H1 (cell line): ENCODE results near the gene FGD4. TPM values are rescaled to one million over a fixed set of nuclear protein-coding genes. Genes with fewer than 3 reads are reported as not detected.

Source experiments
- CTCF ChIA-PET: fragments of 300-600 bp; sonication (Branson Sonifier 250); formaldehyde crosslinking; loops from one replicate; lab custom pipeline; 2021; ENCODE audit not compliant: partially characterized antibody; lab: Charles Lee
- POLR2A ChIA-PET: fragments of 300-600 bp; sonication (Branson Sonifier 250); formaldehyde crosslinking; loops from one replicate; lab custom pipeline; 2021; ENCODE audit warnings: inconsistent platforms; ENCODE audit not compliant: partially characterized antibody; lab: Charles Lee
- DNase-seq, 2 experiments: peaks; one replicate each; pipeline versions ENCODE4 v3.0.0 to v3.0.0-alpha.2; 2010 to 2022; ENCODE audit warnings: low spot score in 2 of 2, low read depth in 1 of 2, mixed read lengths in 1 of 2
- FAIRE-seq: peaks from 2 replicates; lab custom pipeline; 2011; peaks lifted over from hg19 to GRCh38; lab: Jason Lieb, UNC
- H2AFZ ChIP-seq: 2 replicates; pipeline ENCODE4 v1.8.1; 2012; ENCODE audit warnings: low read length, inconsistent platforms
- H2AK5ac ChIP-seq: 2 replicates; pipeline ENCODE4 v1.6.1; 2013; ENCODE audit warnings: low read depth, low read length
- H2BK120ac ChIP-seq: replicated peaks from 2 replicates; pipeline ENCODE3; 2013; ENCODE audit warnings: low read depth, low read length, inconsistent platforms
- H2BK12ac ChIP-seq: 2 replicates; pipeline ENCODE4 v1.6.1; 2013; ENCODE audit warnings: low read depth, low read length
- H2BK15ac ChIP-seq: 2 replicates; pipeline ENCODE4 v1.6.1; 2013; ENCODE audit warnings: low read length
- H2BK20ac ChIP-seq: 2 replicates; pipeline ENCODE4 v1.6.1; 2013; ENCODE audit warnings: low read length
- H2BK5ac ChIP-seq: 2 replicates; pipeline ENCODE4 v1.6.1; 2013; ENCODE audit warnings: low read depth, low read length
- H3K14ac ChIP-seq: 2 replicates; pipeline ENCODE4 v1.6.1; 2013; ENCODE audit warnings: inconsistent platforms; ENCODE audit not compliant: insufficient read length
- H3K18ac ChIP-seq: 2 replicates; pipeline ENCODE4 v1.6.1; 2013; ENCODE audit warnings: low read length; ENCODE audit errors: extremely low read depth
- H3K23ac ChIP-seq: 2 replicates; pipeline ENCODE4 v1.6.1; 2013; ENCODE audit warnings: inconsistent platforms; ENCODE audit not compliant: insufficient read length
- H3K23me2 ChIP-seq: 2 replicates; pipeline ENCODE4 v1.6.1; 2013; ENCODE audit warnings: low read depth, low read length
- H3K27ac ChIP-seq: 2 replicates; pipeline ENCODE4 v1.6.1; 2011; ENCODE audit warnings: low read depth, low read length, inconsistent platforms
- H3K27me3 ChIP-seq, 4 experiments: replicated peaks in 1 of 4; 1 replicate in 1 of 4; 2 replicates in 3 of 4; pipeline versions ENCODE4 v1.6.1 to v1.8.1; 2011 to 2013; ENCODE audit warnings: low read length in 3 of 4, mild to moderate bottlenecking in 3 of 4, inconsistent platforms in 2 of 4, mixed read lengths in 2 of 4, moderate library complexity in 1 of 4; ENCODE audit not compliant: control insufficient read depth in 3 of 4, insufficient read depth in 3 of 4; ENCODE audit errors: extremely low read depth in 1 of 4
- H3K36me3 ChIP-seq, 4 experiments: 2 replicates each; pipeline versions ENCODE4 v1.6.1 to v1.8.1; 2011 to 2013; ENCODE audit warnings: mild to moderate bottlenecking in 4 of 4, low read length in 3 of 4, moderate library complexity in 2 of 4, control low read depth in 1 of 4, inconsistent platforms in 1 of 4; ENCODE audit not compliant: insufficient read depth in 4 of 4, control insufficient read depth in 2 of 4
- H3K4ac ChIP-seq: replicated peaks from 2 replicates; pipeline ENCODE3; 2013; ENCODE audit warnings: low read length, low read depth, mixed read lengths, inconsistent platforms; ENCODE audit not compliant: insufficient read length
- H3K4me1 ChIP-seq, 4 experiments: replicated peaks in 1 of 4; 1 replicate in 1 of 4; 2 replicates in 3 of 4; pipeline versions ENCODE4 v1.6.1 to v1.8.1; 2011 to 2013; ENCODE audit warnings: low read length in 3 of 4, inconsistent platforms in 2 of 4, mixed read lengths in 1 of 4; ENCODE audit not compliant: insufficient read depth in 4 of 4, control insufficient read depth in 3 of 4
- H3K4me2 ChIP-seq, 2 experiments: 2 replicates each; pipeline versions ENCODE4 v1.6.1 to v1.8.1; 2011 to 2013; ENCODE audit warnings: low read depth in 2 of 2, low read length in 2 of 2, control low read depth in 1 of 2, inconsistent platforms in 1 of 2, mild to moderate bottlenecking in 1 of 2; ENCODE audit not compliant: insufficient read depth in 1 of 2
- H3K4me3 ChIP-seq, 4 experiments: fragments of 200-600, 300-600 bp in 1 of 4; sonication (generic), shearing (Covaris generic), sonication (Bioruptor Twin) in 1 of 4; 2 replicates each; pipeline versions ENCODE4 v1.5.1 to v1.8.1; 2011 to 2016; ENCODE audit warnings: low read length in 4 of 4, low read depth in 3 of 4, control low read depth in 2 of 4, inconsistent platforms in 2 of 4, mild to moderate bottlenecking in 2 of 4, mixed read lengths in 1 of 4, moderate library complexity in 1 of 4; ENCODE audit not compliant: insufficient read depth in 2 of 4; ENCODE audit errors: extremely low read depth in 1 of 4
- H3K56ac ChIP-seq: replicated peaks from 2 replicates; pipeline ENCODE3; 2013; ENCODE audit warnings: low read depth, mild to moderate bottlenecking, mixed read lengths, low read length, inconsistent platforms; ENCODE audit not compliant: insufficient read length
- H3K79me1 ChIP-seq: 2 replicates; pipeline ENCODE4 v1.6.1; 2013; ENCODE audit warnings: low read depth, low read length, control low read depth
- H3K79me2 ChIP-seq, 2 experiments: 2 replicates each; pipeline versions ENCODE4 v1.6.1 to v1.8.1; 2012 to 2013; ENCODE audit warnings: low read length in 2 of 2, mild to moderate bottlenecking in 2 of 2, inconsistent platforms in 1 of 2; ENCODE audit not compliant: insufficient read depth in 2 of 2, control insufficient read depth in 1 of 2
- H3K9ac ChIP-seq, 4 experiments: replicated peaks in 1 of 4; 1 replicate in 1 of 4; 2 replicates in 3 of 4; pipeline versions ENCODE4 v1.6.1 to v1.8.1; 2011 to 2013; ENCODE audit warnings: low read depth in 3 of 4, low read length in 3 of 4, control low read depth in 2 of 4, mild to moderate bottlenecking in 2 of 4, moderate library complexity in 2 of 4, inconsistent platforms in 1 of 4; ENCODE audit errors: extremely low read depth in 1 of 4
- H3K9me3 ChIP-seq, 2 experiments: 2 replicates each; pipeline versions ENCODE4 v1.6.1 to v1.8.1; 2012 to 2013; ENCODE audit warnings: mild to moderate bottlenecking in 2 of 2, moderate library complexity in 2 of 2, control low read depth in 1 of 2, inconsistent platforms in 1 of 2, low read depth in 1 of 2, low read length in 1 of 2, mixed read lengths in 1 of 2; ENCODE audit not compliant: insufficient read depth in 2 of 2
- H4K20me1 ChIP-seq, 2 experiments: replicated peaks in 1 of 2; 2 replicates each; pipeline versions ENCODE3 to v1.8.1; 2011 to 2013; ENCODE audit warnings: inconsistent platforms in 2 of 2, low read length in 2 of 2, mild to moderate bottlenecking in 1 of 2; ENCODE audit not compliant: insufficient read depth in 2 of 2, control insufficient read depth in 1 of 2
- H4K5ac ChIP-seq: 2 replicates; pipeline ENCODE4 v1.6.1; 2013; ENCODE audit warnings: low read length, low read depth, mixed read lengths, inconsistent platforms; ENCODE audit not compliant: insufficient read length
- H4K8ac ChIP-seq: 2 replicates; pipeline ENCODE4 v1.8.0; 2013; ENCODE audit warnings: mild to moderate bottlenecking, moderate library complexity, low read length, inconsistent platforms; ENCODE audit not compliant: insufficient read depth; ENCODE audit errors: extremely low read depth
- H4K91ac ChIP-seq: replicated peaks from 2 replicates; pipeline ENCODE3; 2013; ENCODE audit warnings: low read length, mixed read lengths, inconsistent platforms; ENCODE audit not compliant: insufficient read length
- CHD2 ChIP-seq: IDR thresholded peaks from 2 replicates; pipeline ENCODE4 v1.6.1; 2012; ENCODE audit warnings: low read length, improper control_type of control experiment
- EGR1 ChIP-seq: IDR thresholded peaks from 2 replicates; pipeline ENCODE4 v1.6.1; 2011; ENCODE audit warnings: low read depth, low read length, borderline replicate concordance
- FOSL1 ChIP-seq: IDR thresholded peaks from 2 replicates; pipeline ENCODE4 v1.6.1; 2011; ENCODE audit warnings: mild to moderate bottlenecking, low read depth, low read length, moderate library complexity; ENCODE audit not compliant: insufficient read depth
- JUN ChIP-seq: IDR thresholded peaks from 2 replicates; pipeline ENCODE4 v1.6.1; 2011; ENCODE audit warnings: low read depth, mild to moderate bottlenecking, improper control_type of control experiment, low read length
- JUND ChIP-seq: IDR thresholded peaks from 2 replicates; pipeline ENCODE4 v1.6.1; 2011; ENCODE audit warnings: mild to moderate bottlenecking, improper control_type of control experiment, low read length
- KDM4A ChIP-seq: IDR thresholded peaks from one replicate; pipeline ENCODE4 v1.7.1; 2012; ENCODE audit warnings: low read depth, mild to moderate bottlenecking, moderate library complexity, low read length, inconsistent platforms; ENCODE audit not compliant: severe bottlenecking
- NRF1 ChIP-seq: IDR thresholded peaks from 2 replicates; pipeline ENCODE4 v1.6.1; 2011; ENCODE audit warnings: mild to moderate bottlenecking, low read depth, low read length, improper control_type of control experiment
- POLR2A ChIP-seq, 2 experiments: IDR thresholded peaks; 1 replicate in 1 of 2; 2 replicates in 1 of 2; pipeline ENCODE4 v1.6.1; 2011; ENCODE audit warnings: low read depth in 2 of 2, low read length in 2 of 2, mild to moderate bottlenecking in 2 of 2; ENCODE audit errors: control extremely low read depth in 1 of 2
- POLR2AphosphoS5 ChIP-seq: IDR thresholded peaks from 2 replicates; pipeline ENCODE4 v1.6.1; 2011; ENCODE audit warnings: low read depth, low read length
- POU5F1 ChIP-seq: IDR thresholded peaks from 2 replicates; pipeline ENCODE4 v1.6.1; 2011; ENCODE audit warnings: low read depth, mild to moderate bottlenecking, low read length, moderate library complexity
- RNF2 ChIP-seq: fragments of 200-900, 300-1000 bp; sonication (generic); IDR thresholded peaks from 2 replicates; pipeline ENCODE4 v1.7.1; 2016; ENCODE audit warnings: borderline replicate concordance, low read depth, mild to moderate bottlenecking, antibody characterized with exemption, low read length; ENCODE audit not compliant: poor library complexity, severe bottlenecking; ENCODE audit errors: missing control alignments
- SRF ChIP-seq: IDR thresholded peaks from 2 replicates; pipeline ENCODE4 v1.6.1; 2011; ENCODE audit warnings: mild to moderate bottlenecking, low read depth, low read length, moderate library complexity
- TBP ChIP-seq: IDR thresholded peaks from 2 replicates; pipeline ENCODE4 v1.6.1; 2011; ENCODE audit warnings: low read depth, low read length, improper control_type of control experiment
- YY1 ChIP-seq: IDR thresholded peaks from 2 replicates; pipeline ENCODE4 v1.6.1; 2011; ENCODE audit warnings: low read depth, mild to moderate bottlenecking, low read length
- ZNF274 ChIP-seq: IDR thresholded peaks from 2 replicates; pipeline ENCODE4 v1.7.0; 2012; ENCODE audit warnings: low read length, borderline replicate concordance; ENCODE audit errors: extremely low read depth
- WGBS, 2 experiments: shearing (Covaris generic) in 1 of 2; methylation state at CpG; one replicate each; pipeline versions ENCODE4 v1.1.6 to v1.1.7; 2013 to 2015; ENCODE audit warnings: low lambda C conversion rate in 2 of 2, mixed read lengths in 2 of 2, inconsistent platforms in 1 of 2, low coverage in 1 of 2, missing lambda C conversion rate in 1 of 2; ENCODE audit not compliant: insufficient replicate concordance in 2 of 2, insufficient coverage in 1 of 2, insufficient read length in 1 of 2; ENCODE audit errors: extremely low coverage in 1 of 2, missing lambda C conversion rate in 1 of 2; 5-methylcytosine and 5-hydroxymethylcytosine counted together
- polyA plus RNA-seq, 7 experiments: library from polyadenylated mRNA; depleted of rRNA in 3 of 7; stranded (reverse) in 5 of 7; unstranded in 2 of 7; fragments of >200 nt in 5 of 7; fragments of 200-250 nt in 2 of 7; gene quantifications; 1 replicate in 5 of 7; 2 replicates in 1 of 7; 4 replicates in 1 of 7; pipeline versions ENCODE4 v1.2.1 to v1.2.3, GENCODE V29; 2011 to 2013; ENCODE audit warnings: missing spikeins in 2 of 7, mixed read lengths in 2 of 7
- total RNA-seq: library from RNA; stranded (reverse); fragmentation: NEBNext Ultra II Directional; extraction: Animal tissue kit (Norgen Biotek cat#: 25700); gene quantifications from 2 replicates; pipeline ENCODE4 v1.2.1, GENCODE V29; 2021

The FGD4 gene
- total and polyA plus RNA-seq, 2 of the 8 experiments (the other 6 are each of a cell fraction or from before 2014, with no cell fraction given), result 8.5 to 48.2 TPM

DNA sequence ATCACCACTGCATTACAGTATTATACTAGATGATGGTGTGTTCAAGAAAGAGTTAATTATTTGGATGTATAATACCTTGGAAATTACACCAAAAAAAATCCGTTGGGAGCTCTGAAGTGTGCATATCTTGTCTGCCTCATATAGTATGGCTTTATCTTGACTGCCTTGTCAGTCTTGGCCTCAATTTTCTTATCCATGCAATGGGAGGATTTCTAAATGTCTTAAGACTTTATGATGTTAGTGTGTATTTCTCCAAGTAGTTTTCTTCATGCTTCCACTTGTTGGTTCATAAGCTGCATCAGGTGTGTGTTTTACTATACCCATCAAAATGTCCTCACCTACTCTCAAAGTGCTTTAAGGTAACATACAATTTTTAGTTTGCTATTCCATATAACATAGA, 84.6 kb downstream of the FGD4 start:
- Histone ChIP-seq H2BK20ac (no peak overlapping the region), H2BK12ac (no peak overlapping the region), H3K4me1 (peaks cover 0 to 3% (median 0%) of the 10 kb centered on the region in 4 experiments; a peak in 1 of 7 replicates), H3K23me2 (no peaks in the 10 kb centered on the region), H4K8ac (no peak overlapping the region), H3K9me3 (no peaks in the 10 kb centered on the region), H4K20me1 (peaks cover 2 to 3% of the 10 kb centered on the region in 2 experiments), H3K4ac (no peak overlapping the region), H3K56ac (no peak overlapping the region), H2AFZ (no peak overlapping the region), H2BK120ac (no peak overlapping the region), H4K5ac (no peak overlapping the region), H3K79me1 (0 out of 2 replicates have a peak, but pooled peaks cover 2% of the 10 kb centered on the region), H3K4me3 (no peak overlapping the region), H3K18ac (no peak overlapping the region), H3K36me3 (peaks cover 0 to 7% (median 2%) of the 10 kb centered on the region in 4 experiments; a peak in 3 of 8 replicates), H4K91ac (no peak overlapping the region), H2BK5ac (no peak overlapping the region), H3K4me2 (no peak overlapping the region), H3K23ac (no peak overlapping the region), H3K9ac (no peak overlapping the region), H3K79me2 (peaks cover 0 to 83% of the 10 kb centered on the region in 2 experiments; a peak in 3 of 4 replicates), H3K27me3 (no peaks in the 10 kb centered on the region), H3K27ac (no peak overlapping the region), H3K14ac (no peak overlapping the region), H2BK15ac (no peak overlapping the region), H2AK5ac (no peak overlapping the region)
- CTCF ChIA-PET, result interaction anchor here (1.1 to 2.6 kb wide), 4 partner anchors 9 to 188 kb away, joined by 3 to 7 read pairs (median 4); no protein-coding TSS in a partner anchor
- FAIRE-seq, result no peak
- DNase-seq, result no peak
- WGBS, 2 experiments, result 63% methylated on average over 1 of the region's 1 CpG; no CpG with 5 or more reads in 1 of the 2 experiments
- POLR2A ChIA-PET, result interaction anchor here (0.5 to 2.0 kb wide), 5 partner anchors 15 to 752 kb away, joined by 3 to 4 read pairs (median 4); no protein-coding TSS in a partner anchor
- TF ChIP-seq CHD2 (no peak), POLR2AphosphoS5 (no peak), YY1 (no peak), EGR1 (no peak), JUN (no peak), POU5F1 (no peak), KDM4A (no peak), RNF2 (no peak), NRF1 (no peak), TBP (no peak), JUND (no peak), POLR2A (IDR thresholded peaks at IDR 0.05; ENCODE audit: control extremely low read depth in 1 of 2, low read depth in 2 of 2, low read length in 2 of 2) (no peak), FOSL1 (no peak), ZNF274 (no peak), SRF (no peak)
